Central memory CD4-positive, alpha-beta T cell (primary cell): Measurements from ENCODE around the gene CETP.
"Not testable (repeated sequence)": the region's sequence is repeated elsewhere in the genome, so short reads cannot be mapped to it uniquely, and the experiment has no call there.

Experiments
- DNase-seq: peaks from one replicate; pipeline ENCODE4 v3.0.0; 2022

Gene CETP

GRCh38 chr16:56984639-56985038, 22.9 kb downstream of the CETP start:
- no peak for DNase-seq

GRCh38 chr16:56985288-56985961, 23.7 kb downstream of the CETP start:
- DNase-seq, result no peak

GRCh38 chr16:56985962-56986360, 24.2 kb downstream of the CETP start:
- DNase-seq, result no peak

- no peak for DNase-seq
Measured at GRCh38 chr16:56986361-56986760, 24.6 kb downstream of the CETP start.

- DNase-seq, result not testable (repeated sequence)
Measured at GRCh38 chr16:56986908-56987307, 25.2 kb downstream of the CETP start.

GRCh38 chr16:56987692-56988091, 25.9 kb downstream of the CETP start:
- no peak for DNase-seq

GRCh38 chr16:56988161-56988947, 26.6 kb downstream of the CETP start:
- DNase-seq, result no peak

GRCh38 chr16:56988948-56989945, 27.5 kb downstream of the CETP start, which contains the start of gene NLRC5:
Gene NLRC5 (plus strand): TSS chr16:56989557. CDS start chr16:57020713, 31,156 bp downstream.
- DNase-seq, result peak; percentile 87

GRCh38 chr16:56989988-56990387, 28.2 kb downstream of the CETP start:
- DNase-seq, result peak; percentile 16

- peak; percentile 16 for DNase-seq
Measured at GRCh38 chr16:56990407-56991286, 28.9 kb downstream of the CETP start.

- not testable (repeated sequence) for DNase-seq
Measured at GRCh38 chr16:56992431-56992830, 30.7 kb downstream of the CETP start.

- DNase-seq, result no peak
Measured at GRCh38 chr16:56993204-56993603, 31.5 kb downstream of the CETP start.

- DNase-seq, result no peak
Measured at GRCh38 chr16:56994311-56994710, 32.6 kb downstream of the CETP start.

- DNase-seq, result no peak
Measured at GRCh38 chr16:56995136-56995805, 33.5 kb downstream of the CETP start.

GRCh38 chr16:56997264-56997663, 35.5 kb downstream of the CETP start:
- DNase-seq, result no peak

GRCh38 chr16:56997931-56998330, 36.2 kb downstream of the CETP start:
- DNase-seq, result no peak

GRCh38 chr16:56998352-56998751, 36.6 kb downstream of the CETP start:
- DNase-seq, result no peak

- DNase-seq, result no peak
Measured at GRCh38 chr16:56998861-56999260, 37.1 kb downstream of the CETP start.

- DNase-seq, result peak; percentile 61
Measured at GRCh38 chr16:56999409-57000270, 37.9 kb downstream of the CETP start.
